B cell (primary cell): Measurements from ENCODE around the gene NPAS3.

Experiments used
- EZH2 ChIP-seq: IDR thresholded peaks from 2 replicates; pipeline ENCODE4 v1.6.1; 2012; ENCODE audit warnings: borderline replicate concordance, low read depth, mild to moderate bottlenecking, moderate library complexity, low read length; ENCODE audit not compliant: insufficient read depth, poor library complexity, severe bottlenecking
- TF ChIP-seq, protein P1 (sequence below): fragments of 200-600 bp; IDR thresholded peaks from one replicate; pipeline ENCODE4 v1.8.0; 2022; ENCODE audit warnings: antibody characterized with exemption, mild to moderate bottlenecking

DNA sequence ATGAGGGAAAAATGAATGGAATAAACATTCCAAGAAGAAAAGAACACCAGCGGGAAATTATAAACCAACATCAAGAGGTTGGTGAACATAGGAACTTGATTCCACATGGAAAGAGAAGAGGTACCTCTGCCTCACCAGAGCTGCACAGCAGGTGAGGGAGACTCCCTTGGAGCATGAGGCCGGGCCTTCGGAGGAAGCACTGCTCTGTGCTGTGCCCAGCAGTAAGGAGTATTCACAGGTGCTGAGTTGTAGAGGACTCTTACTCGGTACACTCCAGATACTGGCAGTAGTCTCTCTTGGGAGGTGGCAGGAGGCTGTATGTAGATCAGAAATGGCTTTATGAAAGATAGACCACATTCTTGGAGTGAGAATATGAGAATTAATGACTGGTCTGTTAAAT lies 76.0 kb downstream of the NPAS3 start:
- TF ChIP-seq, protein P1, sequence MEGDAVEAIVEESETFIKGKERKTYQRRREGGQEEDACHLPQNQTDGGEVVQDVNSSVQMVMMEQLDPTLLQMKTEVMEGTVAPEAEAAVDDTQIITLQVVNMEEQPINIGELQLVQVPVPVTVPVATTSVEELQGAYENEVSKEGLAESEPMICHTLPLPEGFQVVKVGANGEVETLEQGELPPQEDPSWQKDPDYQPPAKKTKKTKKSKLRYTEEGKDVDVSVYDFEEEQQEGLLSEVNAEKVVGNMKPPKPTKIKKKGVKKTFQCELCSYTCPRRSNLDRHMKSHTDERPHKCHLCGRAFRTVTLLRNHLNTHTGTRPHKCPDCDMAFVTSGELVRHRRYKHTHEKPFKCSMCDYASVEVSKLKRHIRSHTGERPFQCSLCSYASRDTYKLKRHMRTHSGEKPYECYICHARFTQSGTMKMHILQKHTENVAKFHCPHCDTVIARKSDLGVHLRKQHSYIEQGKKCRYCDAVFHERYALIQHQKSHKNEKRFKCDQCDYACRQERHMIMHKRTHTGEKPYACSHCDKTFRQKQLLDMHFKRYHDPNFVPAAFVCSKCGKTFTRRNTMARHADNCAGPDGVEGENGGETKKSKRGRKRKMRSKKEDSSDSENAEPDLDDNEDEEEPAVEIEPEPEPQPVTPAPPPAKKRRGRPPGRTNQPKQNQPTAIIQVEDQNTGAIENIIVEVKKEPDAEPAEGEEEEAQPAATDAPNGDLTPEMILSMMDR: no peak
- TF ChIP-seq EZH2: no peak
